Thymus (tissue), 11 donors: ENCODE data around the gene NCOA5. TPM values are rescaled to one million over a fixed set of nuclear protein-coding genes. Genes with fewer than 3 reads are reported as not detected.

Source experiments
- DNase-seq, 9 donors: peaks; one replicate each; pipeline ENCODE4 v3.0.0-alpha.2; 2013; ENCODE audit warnings: low spot score in 9 of 9, low read depth in 6 of 9, missing footprints in 1 of 9
- H3K27ac ChIP-seq, 2 donors: one replicate each; pipeline ENCODE4 v1.5.1; 2013; ENCODE audit warnings: control low read depth in 1 of 2, low read depth in 1 of 2, low read length in 1 of 2, mild to moderate bottlenecking in 1 of 2, moderate library complexity in 1 of 2
- H3K27me3 ChIP-seq, 2 donors: one replicate each; pipeline ENCODE4 v1.5.1; 2013; ENCODE audit warnings: low read length in 1 of 2; ENCODE audit not compliant: control insufficient read depth in 2 of 2, insufficient read depth in 1 of 2
- H3K36me3 ChIP-seq, 2 donors: one replicate each; pipeline ENCODE4 v1.5.1; 2013; ENCODE audit warnings: low read length in 1 of 2, mild to moderate bottlenecking in 1 of 2, moderate library complexity in 1 of 2; ENCODE audit not compliant: control insufficient read depth in 2 of 2, insufficient read depth in 2 of 2
- H3K4me1 ChIP-seq, 2 donors: one replicate each; pipeline ENCODE4 v1.5.1; 2013; ENCODE audit warnings: low read length in 2 of 2; ENCODE audit not compliant: control insufficient read depth in 2 of 2, insufficient read depth in 2 of 2
- H3K4me3 ChIP-seq, 2 donors: one replicate each; pipeline ENCODE4 v1.5.1; 2013; ENCODE audit warnings: low read length in 2 of 2, control low read depth in 1 of 2, mild to moderate bottlenecking in 1 of 2
- H3K9me3 ChIP-seq, 2 donors: one replicate each; pipeline ENCODE4 v1.5.1; 2013; ENCODE audit warnings: low read length in 1 of 2, mild to moderate bottlenecking in 1 of 2; ENCODE audit not compliant: control insufficient read depth in 2 of 2, insufficient read depth in 1 of 2
- WGBS: extraction: QIAGEN DNeasy Blood & Tissue Kit; methylation state at CpG from one replicate; pipeline ENCODE4 v1.1.7; 2013; 5-methylcytosine and 5-hydroxymethylcytosine counted together
- polyA plus RNA-seq: library from polyadenylated mRNA; stranded (reverse); fragments of 200-250 nt; gene quantifications from one replicate; pipeline ENCODE4 v1.2.3, GENCODE V29; 2013
- total RNA-seq: library from RNA; stranded (reverse); fragments of 120-200 nt; gene quantifications from one replicate; pipeline ENCODE4 v1.2.4, GENCODE V29; 2013
- donor health status: healthy.

The NCOA5 gene
- total and polyA plus RNA-seq, 2 donors: 21.5 to 25.4 TPM

DNA sequence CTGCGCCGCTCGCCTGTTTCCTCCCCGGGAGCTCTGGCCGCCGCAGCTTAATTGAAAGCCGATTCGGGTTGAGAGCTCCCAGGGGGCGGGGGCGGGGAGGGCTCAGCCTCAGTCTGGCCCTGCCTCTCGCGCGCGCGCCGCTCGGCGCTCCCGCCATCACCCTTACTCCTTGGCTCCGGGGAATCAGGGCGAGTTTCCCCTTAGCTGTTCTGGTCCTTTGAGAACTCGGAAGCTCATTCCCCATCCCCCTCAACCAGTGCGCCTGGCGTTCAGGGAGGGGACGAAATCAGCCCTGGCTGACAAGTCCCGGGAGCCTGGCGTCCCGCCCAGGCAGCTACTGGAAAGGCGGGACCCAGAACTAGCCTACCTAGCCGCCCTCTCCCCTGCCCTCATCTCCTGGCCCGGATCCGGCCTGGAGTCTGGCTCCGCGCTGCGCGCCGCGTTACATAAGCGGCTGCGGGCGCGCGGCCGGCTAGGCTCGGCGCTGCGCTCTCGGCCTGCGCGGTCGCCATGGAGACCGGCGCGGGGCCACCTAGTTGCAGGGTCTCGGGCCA, 58.0 kb downstream of the NCOA5 start:
- no peak for DNase-seq
- H3K27ac ChIP-seq: no peak overlapping the region
- no peaks in the 10 kb centered on the region for H3K9me3 ChIP-seq
- H3K4me1 ChIP-seq: no peaks in the 10 kb centered on the region
- 3% methylated on average over 55 of the region's 55 CpGs for WGBS
- no peaks in the 10 kb centered on the region for H3K36me3 ChIP-seq
- H3K4me3 ChIP-seq: no peak overlapping the region
- H3K27me3 ChIP-seq: peaks cover 60 to 76% of the 10 kb centered on the region in 2 donors

DNA sequence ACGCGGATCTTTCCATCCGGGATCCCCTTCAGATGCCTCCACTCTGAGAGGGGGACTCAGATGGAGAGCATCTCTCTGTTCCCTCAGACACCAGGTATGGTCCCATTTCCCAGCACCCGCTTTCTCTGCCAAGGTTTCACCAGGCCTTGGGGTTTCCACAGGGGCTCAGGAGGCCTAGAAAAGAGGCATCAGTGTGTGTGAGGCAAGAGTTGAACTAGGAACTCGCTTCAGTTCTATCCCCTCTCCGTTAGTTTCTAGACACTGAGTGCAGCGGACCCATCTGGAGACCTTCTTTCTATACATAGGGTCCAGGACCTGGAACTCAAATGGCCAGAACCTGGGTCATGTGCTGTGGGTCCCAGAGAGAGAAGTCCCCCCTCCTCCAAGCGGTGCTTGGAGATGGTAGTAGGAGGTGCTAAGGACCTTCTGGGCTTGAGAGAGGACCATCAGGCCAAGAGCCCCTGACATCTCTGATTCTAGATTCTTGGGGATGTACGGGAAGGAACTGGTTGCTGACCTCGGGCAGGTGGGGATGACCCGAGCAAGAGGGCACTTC, 58.7 kb downstream of the NCOA5 start:
- Histone ChIP-seq H3K27me3 (peaks cover 60 to 79% of the 10 kb centered on the region in 2 donors), H3K9me3 (no peaks in the 10 kb centered on the region), H3K4me3 (no peak overlapping the region), H3K4me1 (no peaks in the 10 kb centered on the region), H3K36me3 (no peaks in the 10 kb centered on the region), H3K27ac (no peak overlapping the region)
- WGBS: 32% methylated on average over 11 of the region's 11 CpGs
- DNase-seq: no peak

DNA sequence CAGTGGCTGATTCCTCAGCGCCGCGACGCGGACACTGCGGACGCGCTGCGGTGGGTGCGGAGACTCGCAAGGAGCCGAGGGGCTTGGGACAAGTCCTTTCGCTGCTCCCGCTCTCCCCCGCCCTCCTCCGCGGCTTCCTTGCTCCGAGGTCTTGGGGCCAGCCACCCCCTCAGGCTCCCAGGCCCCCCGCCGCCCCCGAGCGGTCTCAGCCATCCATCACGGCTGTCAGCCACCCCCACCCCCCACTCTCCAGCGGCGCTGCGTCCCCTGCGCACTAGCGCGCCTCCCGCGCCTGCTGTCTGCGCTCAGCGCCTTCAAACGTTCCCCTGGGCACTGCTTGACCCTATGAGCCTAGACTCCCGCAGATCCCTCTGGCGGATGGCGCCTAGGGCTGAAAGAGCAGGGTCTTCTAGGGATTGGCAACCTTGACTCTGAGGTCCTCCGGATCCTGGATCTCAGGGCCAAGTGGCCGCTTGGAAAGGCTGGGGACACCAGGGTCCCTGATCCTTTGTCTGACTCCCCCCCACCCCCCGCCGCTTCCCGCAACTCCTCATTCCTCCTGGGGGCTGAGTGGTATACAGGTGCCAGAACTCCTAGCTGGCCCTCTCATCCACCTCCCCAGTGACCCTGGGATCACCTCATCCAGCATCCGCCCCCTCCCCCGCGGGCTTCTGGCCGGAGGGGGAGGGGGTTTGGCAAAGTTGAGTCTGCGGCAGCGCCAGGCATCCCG, 59.3 kb downstream of the NCOA5 start:
- Histone ChIP-seq H3K36me3 (no peaks in the 10 kb centered on the region), H3K27me3 (peaks cover 60 to 84% of the 10 kb centered on the region in 2 donors), H3K4me3 (no peak overlapping the region), H3K27ac (no peak overlapping the region), H3K9me3 (no peaks in the 10 kb centered on the region), H3K4me1 (no peaks in the 10 kb centered on the region)
- no peak for DNase-seq
- 18% methylated on average over 49 of the region's 49 CpGs for WGBS

DNA sequence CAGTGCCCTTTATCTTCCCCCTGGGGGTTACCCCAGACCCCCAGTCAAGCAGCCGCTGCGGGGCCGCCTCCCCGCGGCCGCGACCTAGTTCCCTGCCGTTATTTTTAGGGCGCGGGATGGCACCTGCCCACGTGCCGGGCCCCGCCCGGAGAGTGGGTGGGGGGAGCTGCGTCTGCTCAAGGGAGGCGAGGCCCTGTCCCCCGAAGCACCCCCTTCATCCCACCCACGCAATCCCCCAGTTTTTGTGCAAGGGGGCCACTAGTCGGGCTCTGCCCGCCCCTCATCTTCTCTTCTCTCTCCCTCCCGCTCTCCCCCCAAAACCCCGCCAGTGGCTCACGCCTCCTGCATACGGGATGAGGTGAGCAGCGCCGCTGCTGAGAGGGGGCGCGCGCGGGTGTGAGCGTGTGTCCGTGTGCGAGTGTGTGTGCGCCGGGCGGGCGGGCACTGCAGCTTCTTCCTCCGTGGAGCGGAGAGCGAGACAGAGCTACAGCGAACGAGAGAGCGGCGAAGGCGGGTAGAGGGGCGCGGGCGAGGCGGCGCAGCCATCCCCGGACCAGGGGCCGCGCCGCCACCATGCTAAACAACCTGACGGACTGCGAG, 60.9 kb downstream of the NCOA5 start, which contains the start of gene SLC12A5:
TSS of gene SLC12A5 (plus strand) at position 444 of the 600 bp plus-strand sequence. CDS start at position 574, 130 bp downstream.
- Histone ChIP-seq H3K4me3 (no peak within 1 kb of the TSS), H3K9me3 (no peaks in the 10 kb centered on the region), H3K4me1 (no peaks in the 10 kb centered on the region), H3K36me3 (no peaks in the 10 kb centered on the region), H3K27me3 (peaks cover 60 to 83% of the 10 kb centered on the region in 2 donors), H3K27ac (no peak within 1 kb of the TSS)
- no peak for DNase-seq
- WGBS: 27% methylated on average over 56 of the region's 56 CpGs

DNA sequence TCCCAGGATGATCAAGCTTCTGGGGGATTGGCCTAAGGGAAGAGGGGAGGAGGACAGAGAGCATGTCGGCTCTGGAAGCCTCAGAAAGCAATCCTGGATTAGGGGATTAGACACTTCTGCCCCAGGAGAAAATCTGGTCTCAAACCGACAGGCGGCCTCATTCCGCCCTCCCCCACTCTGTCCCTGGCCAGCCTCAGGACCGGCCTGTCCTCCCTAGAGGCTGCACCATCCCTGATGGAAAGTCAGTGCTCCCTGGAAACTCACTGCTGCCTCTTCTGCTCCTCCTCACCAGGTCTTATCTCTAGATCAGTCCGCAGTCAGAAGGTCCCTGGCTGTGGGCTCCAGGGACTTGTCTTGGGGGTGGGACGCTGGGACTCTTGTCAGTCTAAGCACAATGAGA, 61.7 kb downstream of the NCOA5 start:
- no peak overlapping the region for H3K27ac ChIP-seq
- no peaks in the 10 kb centered on the region for H3K36me3 ChIP-seq
- no peaks in the 10 kb centered on the region for H3K9me3 ChIP-seq
- H3K4me1 ChIP-seq: no peaks in the 10 kb centered on the region
- DNase-seq: no peak
- peaks cover 53 to 84% of the 10 kb centered on the region in 2 donors for H3K27me3 ChIP-seq
- no peak overlapping the region for H3K4me3 ChIP-seq
- WGBS: 73% methylated on average over 7 of the region's 7 CpGs

DNA sequence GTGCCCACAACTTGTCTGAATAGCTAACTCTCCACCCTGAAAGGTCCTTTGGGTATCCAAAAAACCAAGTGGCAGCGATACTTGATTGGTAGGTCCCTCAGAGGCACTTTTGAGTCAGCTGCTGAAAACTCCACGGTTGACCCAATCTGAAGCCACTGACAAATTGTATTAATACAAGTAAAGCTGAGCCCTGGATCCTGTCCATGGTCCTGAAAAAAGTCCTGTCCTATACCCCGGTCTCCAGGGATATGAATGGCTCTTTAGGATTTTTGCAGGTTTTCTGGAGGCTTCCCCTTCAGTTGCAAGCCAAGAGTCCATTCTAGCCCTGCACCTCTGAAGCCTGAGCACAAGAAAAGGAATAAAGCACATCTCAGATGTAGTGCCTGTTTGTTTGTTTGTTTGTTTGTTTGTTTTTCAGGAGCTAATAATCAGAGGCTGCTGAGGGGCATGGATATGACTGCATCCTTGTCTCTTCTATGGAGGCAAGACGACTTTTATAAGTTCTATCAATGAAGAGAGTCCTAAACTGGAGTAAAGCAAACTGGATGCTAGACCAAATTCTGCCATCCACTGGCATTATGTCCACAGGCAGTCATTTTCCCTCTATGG, 62.4 kb downstream of the NCOA5 start:
- WGBS: 15% methylated on average over 4 of the region's 4 CpGs
- DNase-seq: peak in 2 of 9 donors; percentile 30 to 61
- peaks cover 47 to 83% of the 10 kb centered on the region in 2 donors for H3K27me3 ChIP-seq

DNA sequence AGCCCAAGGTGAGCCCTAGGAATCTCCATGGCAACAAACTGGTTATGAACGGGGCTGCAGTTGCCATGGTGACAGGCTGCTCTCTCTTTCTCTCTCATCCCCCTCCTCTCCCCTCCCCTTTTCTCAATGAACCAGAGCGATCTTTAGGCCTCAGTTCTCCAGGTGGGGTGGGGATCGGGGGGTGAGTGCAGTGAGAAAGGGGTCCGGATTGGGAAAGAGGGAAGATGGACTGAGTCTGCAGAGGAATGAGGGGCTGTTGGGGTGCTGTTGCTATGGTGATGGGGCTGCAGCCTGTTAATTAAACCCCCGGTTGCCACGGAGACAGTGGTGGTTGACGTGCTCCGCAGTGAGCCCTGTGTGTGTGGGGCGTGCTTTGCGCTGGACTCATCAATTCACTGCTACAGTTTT, 64.4 kb downstream of the NCOA5 start:
- H3K27ac ChIP-seq: no peak overlapping the region
- DNase-seq: no peak
- H3K36me3 ChIP-seq: no peaks in the 10 kb centered on the region
- 77% methylated on average over 10 of the region's 10 CpGs for WGBS
- H3K4me1 ChIP-seq: peaks cover 0 to 6% of the 10 kb centered on the region in 2 donors
- no peaks in the 10 kb centered on the region for H3K9me3 ChIP-seq
- H3K27me3 ChIP-seq: peaks cover 30 to 81% of the 10 kb centered on the region in 2 donors
- H3K4me3 ChIP-seq: no peak overlapping the region

More for the DNA sequence above, 62.4 kb downstream of the NCOA5 start:
- Histone ChIP-seq H3K4me1 (no peaks in the 10 kb centered on the region), H3K27ac (no peak overlapping the region), H3K9me3 (no peaks in the 10 kb centered on the region), H3K36me3 (no peaks in the 10 kb centered on the region), H3K4me3 (no peak overlapping the region)

DNA sequence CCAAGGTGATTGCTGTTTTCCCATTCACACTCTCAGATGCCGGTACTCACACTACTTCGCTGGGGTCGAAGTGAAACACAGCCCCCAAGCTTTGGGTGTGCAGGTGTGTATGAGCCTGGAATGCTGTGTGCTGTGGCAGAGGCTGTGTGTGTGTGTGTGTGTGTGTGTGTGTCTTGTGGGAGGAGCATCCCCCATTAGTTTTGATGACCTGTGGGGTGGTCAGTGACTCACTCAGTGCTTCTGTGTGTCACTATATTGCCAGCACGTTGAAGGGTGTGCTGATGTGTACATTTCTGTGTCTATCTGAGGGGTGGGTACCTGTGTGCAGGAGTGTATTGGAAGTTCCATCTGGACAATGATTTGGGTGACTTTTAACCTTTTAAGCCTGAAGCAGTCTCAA, 65.8 kb downstream of the NCOA5 start:
- no peaks in the 10 kb centered on the region for H3K36me3 ChIP-seq
- no peak for DNase-seq
- H3K4me1 ChIP-seq: peaks cover 0 to 6% of the 10 kb centered on the region in 2 donors
- H3K4me3 ChIP-seq: no peak overlapping the region
- H3K27ac ChIP-seq: no peak overlapping the region
- H3K9me3 ChIP-seq: no peaks in the 10 kb centered on the region
- peaks cover 19 to 69% of the 10 kb centered on the region in 2 donors for H3K27me3 ChIP-seq
- WGBS: 81% methylated on average over 4 of the region's 4 CpGs

DNA sequence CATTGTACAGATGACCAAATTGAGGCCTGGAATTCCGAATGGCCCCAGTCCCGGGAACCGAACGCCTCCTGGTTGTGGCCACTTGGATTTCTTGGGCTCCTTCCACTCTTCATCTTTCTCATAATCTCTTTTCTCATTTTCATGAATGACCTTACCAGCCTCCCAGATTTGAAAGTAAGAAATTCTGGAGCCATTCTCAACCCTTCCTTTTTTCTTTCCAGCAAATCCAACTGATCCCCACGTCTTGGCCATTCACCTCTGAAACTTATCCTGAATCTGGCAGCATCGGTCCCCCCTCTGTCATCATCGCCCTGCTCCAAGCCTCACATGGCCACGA, 66.6 kb downstream of the NCOA5 start:
- no peaks in the 10 kb centered on the region for H3K9me3 ChIP-seq
- H3K4me3 ChIP-seq: no peak overlapping the region
- no peak for DNase-seq
- peaks cover 0 to 6% of the 10 kb centered on the region in 2 donors for H3K4me1 ChIP-seq
- no peaks in the 10 kb centered on the region for H3K36me3 ChIP-seq
- peaks cover 11 to 69% of the 10 kb centered on the region in 2 donors for H3K27me3 ChIP-seq
- H3K27ac ChIP-seq: no peak overlapping the region
- 39% methylated on average over 8 of the region's 8 CpGs for WGBS
